Uterus (tissue), 2 donors: Measurements from ENCODE around the gene ZP1.

Experiments used
- POLR2A ChIP-seq, 2 donors: fragments of 450-650 bp; IDR thresholded peaks; one replicate each; pipeline ENCODE4 v1.6.1; 2016; ENCODE audit warnings: antibody characterized with exemption in 2 of 2, mild to moderate bottlenecking in 1 of 2, moderate library complexity in 1 of 2
- TF ChIP-seq, protein P1 (sequence below), 4 experiments: fragments of 200-600 bp in 2 of 4; fragments of 450-650 bp in 2 of 4; sonication (generic) in 2 of 4; IDR thresholded peaks; one replicate each; pipeline ENCODE4 v1.5.1; 2016 to 2019; ENCODE audit warnings: antibody characterized with exemption in 4 of 4, mild to moderate bottlenecking in 2 of 4, moderate library complexity in 1 of 4

DNA sequence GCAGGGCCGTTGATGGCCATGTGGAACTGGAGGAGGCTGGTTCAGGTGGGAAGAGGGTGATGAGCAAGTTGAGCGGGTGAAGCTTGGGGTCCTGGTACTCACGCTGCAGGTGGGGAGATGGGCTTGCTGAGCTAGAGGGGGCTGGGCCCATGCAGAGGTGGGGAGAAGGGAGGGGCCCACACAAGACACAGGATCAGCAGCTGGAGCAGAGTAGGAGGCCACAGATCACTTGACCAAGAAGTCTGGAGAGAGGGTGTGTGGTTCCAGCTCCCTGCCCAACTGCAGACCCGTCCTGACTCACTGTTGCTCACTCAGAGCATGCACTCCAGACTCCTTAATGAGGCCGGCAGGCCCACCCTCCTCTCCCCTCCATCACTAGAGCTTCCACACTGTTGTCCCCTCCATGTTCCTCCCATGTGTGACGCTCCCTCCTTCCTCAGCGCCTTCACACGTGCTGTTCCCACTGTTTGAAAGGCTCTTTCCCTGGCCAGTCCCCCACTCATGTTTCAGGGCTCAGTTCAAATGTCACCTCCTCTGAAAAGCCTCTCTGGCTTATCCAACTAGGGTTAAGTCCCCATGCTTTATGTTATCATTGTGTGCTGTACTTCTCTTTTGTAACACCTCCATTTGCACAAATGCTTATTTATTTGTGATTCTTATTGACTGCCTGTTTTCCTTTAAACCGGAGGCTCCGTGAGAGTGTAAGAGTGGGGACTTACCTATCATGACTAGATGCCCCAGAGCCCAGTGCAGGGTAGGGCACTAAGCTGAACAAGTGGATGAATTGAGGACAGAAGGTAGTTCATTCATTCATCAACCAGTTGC is 23.1 kb upstream of the ZP1 start:
- TF ChIP-seq, protein P1, sequence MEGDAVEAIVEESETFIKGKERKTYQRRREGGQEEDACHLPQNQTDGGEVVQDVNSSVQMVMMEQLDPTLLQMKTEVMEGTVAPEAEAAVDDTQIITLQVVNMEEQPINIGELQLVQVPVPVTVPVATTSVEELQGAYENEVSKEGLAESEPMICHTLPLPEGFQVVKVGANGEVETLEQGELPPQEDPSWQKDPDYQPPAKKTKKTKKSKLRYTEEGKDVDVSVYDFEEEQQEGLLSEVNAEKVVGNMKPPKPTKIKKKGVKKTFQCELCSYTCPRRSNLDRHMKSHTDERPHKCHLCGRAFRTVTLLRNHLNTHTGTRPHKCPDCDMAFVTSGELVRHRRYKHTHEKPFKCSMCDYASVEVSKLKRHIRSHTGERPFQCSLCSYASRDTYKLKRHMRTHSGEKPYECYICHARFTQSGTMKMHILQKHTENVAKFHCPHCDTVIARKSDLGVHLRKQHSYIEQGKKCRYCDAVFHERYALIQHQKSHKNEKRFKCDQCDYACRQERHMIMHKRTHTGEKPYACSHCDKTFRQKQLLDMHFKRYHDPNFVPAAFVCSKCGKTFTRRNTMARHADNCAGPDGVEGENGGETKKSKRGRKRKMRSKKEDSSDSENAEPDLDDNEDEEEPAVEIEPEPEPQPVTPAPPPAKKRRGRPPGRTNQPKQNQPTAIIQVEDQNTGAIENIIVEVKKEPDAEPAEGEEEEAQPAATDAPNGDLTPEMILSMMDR (IDR thresholded peaks at IDR 0.05), result no peak
- TF ChIP-seq POLR2A (IDR thresholded peaks at IDR 0.05), result no peak
